ENCODE results near the gene RALGAPA2.

DNA sequence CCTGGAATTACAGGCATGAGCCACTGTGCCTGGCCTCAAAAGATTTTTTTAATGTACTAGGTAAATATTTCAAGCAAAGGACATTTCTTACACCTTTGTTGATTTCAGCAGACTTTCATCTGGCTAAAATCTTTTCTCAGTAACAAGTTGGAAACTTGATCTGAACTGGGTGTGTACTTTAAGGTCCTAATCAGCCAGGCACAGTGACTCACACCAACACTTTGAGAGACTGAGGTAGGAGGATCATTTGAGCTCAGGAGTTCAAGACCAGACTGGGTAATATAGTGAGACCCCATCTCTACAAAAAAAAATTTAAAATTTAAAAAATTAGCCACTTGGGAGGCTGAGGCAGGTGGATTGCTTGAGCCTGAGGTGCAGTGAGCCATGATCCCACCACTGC is 7.0 kb upstream of the RALGAPA2 start:
- no peak for TF ChIP-seq POLR2A (IDR thresholded peaks at IDR 0.05; ENCODE audit: low read depth)
- no peak for TF ChIP-seq EP300 (IDR thresholded peaks at IDR 0.05)

All from esophagus muscularis mucosa (tissue), 2 donors.